GM12878 (cell line): ENCODE measurements around the gene BIRC5.

Source experiments
- CTCF ChIP-seq, 3 experiments: IDR thresholded peaks in 2 of 3; conservative IDR thresholded peaks in 1 of 3; 2 replicates each; pipeline ENCODE4 v1.5.1; 2011; ENCODE audit warnings: low read depth in 3 of 3, low read length in 3 of 3, mild to moderate bottlenecking in 3 of 3, control low read depth in 2 of 3, moderate library complexity in 2 of 3, inconsistent platforms in 1 of 3, mixed read lengths in 1 of 3; ENCODE audit not compliant: control insufficient read depth in 2 of 3, insufficient read depth in 1 of 3; ENCODE audit errors: extremely low read depth in 1 of 3
- EP300 ChIP-seq, 2 experiments: fragments of 150-350 bp in 1 of 2; IDR thresholded peaks; 2 replicates each; pipeline ENCODE4 v1.6.1; 2011 to 2012; ENCODE audit warnings: low read depth in 2 of 2, low read length in 2 of 2, borderline replicate concordance in 1 of 2, improper control_type of control experiment in 1 of 2, inconsistent platforms in 1 of 2; ENCODE audit not compliant: control insufficient read depth in 1 of 2
- NBN ChIP-seq: fragments of 450-650 bp; IDR thresholded peaks from 2 replicates; pipeline ENCODE4 v1.6.1; 2016

- TF ChIP-seq CTCF (IDR thresholded peaks at IDR 0.05 in 2 of 3, conservative IDR thresholded peaks at IDR 0.05 in 1 of 3; ENCODE audit: control insufficient read depth in 2 of 3, extremely low read depth in 1 of 3, insufficient read depth in 1 of 3, low read depth in 3 of 3, low read length in 3 of 3): no peak
- TF ChIP-seq NBN: no peak
- TF ChIP-seq EP300 (IDR thresholded peaks at IDR 0.05; ENCODE audit: borderline replicate concordance in 1 of 2, control insufficient read depth in 1 of 2, low read depth in 2 of 2, low read length in 2 of 2): no peak
These were observed 31.5 kb upstream of the BIRC5 start for GRCh38 chr17:78182504-78182903.
